Measurements from ENCODE around the gene NTN1.
"Not testable (repeated sequence)": the region's sequence is repeated elsewhere in the genome, so short reads cannot be mapped to it uniquely, and the experiment has no call there.

Gene NTN1

GRCh38 chr17:9104370-9105041 lies 83.2 kb downstream of the NTN1 start:
- TF ChIP-seq ZNF274 (IDR thresholded peaks at IDR 0.05; ENCODE audit: low read depth, low read length) = no peak
- H3K4me3 ChIP-seq (ENCODE audit: low read length) = no peak overlapping the region

- no peak overlapping the region for H3K4me3 ChIP-seq (ENCODE audit: low read length)
- no peak for TF ChIP-seq ZNF274 (IDR thresholded peaks at IDR 0.05; ENCODE audit: low read depth, low read length)
Observed at GRCh38 chr17:9105068-9105868, 84.0 kb downstream of the NTN1 start.

- not testable (repeated sequence) for H3K4me3 ChIP-seq (ENCODE audit: low read length)
Observed at GRCh38 chr17:9106278-9106677, 85.0 kb downstream of the NTN1 start.

- TF ChIP-seq ZNF274 (IDR thresholded peaks at IDR 0.05; ENCODE audit: low read depth, low read length) = no peak
- no peak overlapping the region for H3K4me3 ChIP-seq (ENCODE audit: low read length)
Observed at GRCh38 chr17:9107527-9107926, 86.2 kb downstream of the NTN1 start.

- H3K4me3 ChIP-seq (ENCODE audit: low read length) = no peak overlapping the region
- no peak for TF ChIP-seq ZNF274 (IDR thresholded peaks at IDR 0.05; ENCODE audit: low read depth, low read length)
Observed at GRCh38 chr17:9108146-9108545, 86.8 kb downstream of the NTN1 start.

- no peak for TF ChIP-seq ZNF274 (IDR thresholded peaks at IDR 0.05; ENCODE audit: low read depth, low read length)
Observed at GRCh38 chr17:9109933-9110332, 88.6 kb downstream of the NTN1 start.

GRCh38 chr17:9110501-9110900 lies 89.2 kb downstream of the NTN1 start:
- no peak overlapping the region for H3K4me3 ChIP-seq (ENCODE audit: low read length)
- no peak for TF ChIP-seq ZNF274 (IDR thresholded peaks at IDR 0.05; ENCODE audit: low read depth, low read length)

More at GRCh38 chr17:9109933-9110332, 88.6 kb downstream of the NTN1 start:
- H3K4me3 ChIP-seq (ENCODE audit: low read length) = no peak overlapping the region

GRCh38 chr17:9115214-9116191 lies 94.2 kb downstream of the NTN1 start:
- no peak for TF ChIP-seq ZNF274 (IDR thresholded peaks at IDR 0.05; ENCODE audit: low read depth, low read length)
- no peak overlapping the region; the same call in 1 of the 2 replicates for H3K4me3 ChIP-seq (ENCODE audit: low read length)

GRCh38 chr17:9116311-9116835 lies 95.1 kb downstream of the NTN1 start:
- TF ChIP-seq ZNF274 (IDR thresholded peaks at IDR 0.05; ENCODE audit: low read depth, low read length) = no peak
- H3K4me3 ChIP-seq (ENCODE audit: low read length) = no peak overlapping the region

GRCh38 chr17:9116861-9117568 lies 95.7 kb downstream of the NTN1 start:
- no peak overlapping the region for H3K4me3 ChIP-seq (ENCODE audit: low read length)
- no peak for TF ChIP-seq ZNF274 (IDR thresholded peaks at IDR 0.05; ENCODE audit: low read depth, low read length)

- TF ChIP-seq ZNF274 (IDR thresholded peaks at IDR 0.05; ENCODE audit: low read depth, low read length) = no peak
Observed at GRCh38 chr17:9120471-9120870, 99.2 kb downstream of the NTN1 start.

GRCh38 chr17:9121186-9121820 lies 100.0 kb downstream of the NTN1 start:
- no peak overlapping the region for H3K4me3 ChIP-seq (ENCODE audit: low read length)
- TF ChIP-seq ZNF274 (IDR thresholded peaks at IDR 0.05; ENCODE audit: low read depth, low read length) = no peak

More at GRCh38 chr17:9120471-9120870, 99.2 kb downstream of the NTN1 start:
- H3K4me3 ChIP-seq (ENCODE audit: low read length) = no peak overlapping the region

Measured in GM08714 (cell line).